OCI-LY7 (cell line): Measurements from ENCODE around the gene NEK4. TPM values are rescaled to one million over a fixed set of nuclear protein-coding genes. Genes with fewer than 3 reads are reported as not detected.

Experiments
- BruUV-seq: library from RNA; stranded (reverse); fragments of 400-500 nt; replicated peaks from 2 replicates; lab custom pipeline; 2021; lab: Mats Ljungman, UMichigan
- CTCF ChIA-PET: fragments of 300-600 bp; sonication (Branson Sonifier 250); formaldehyde crosslinking; loops from one replicate; lab custom pipeline; 2022; ENCODE audit warnings: antibody characterized with exemption; ENCODE audit not compliant: unreplicated experiment; lab: Charles Lee
- POLR2A ChIA-PET: fragments of 300-600 bp; sonication (Branson Sonifier 250); formaldehyde crosslinking; loops from one replicate; lab custom pipeline; 2022; ENCODE audit warnings: antibody characterized with exemption; lab: Charles Lee
- DNase-seq: peaks from one replicate; pipeline ENCODE4 v3.0.0-alpha.2; 2015; ENCODE audit warnings: low spot score
- H2AFZ ChIP-seq: fragments of 200-600 bp; sonication (generic), shearing (Covaris generic); 2 replicates; pipeline ENCODE4 v1.6.1; 2014; ENCODE audit warnings: mild to moderate bottlenecking, antibody characterized with exemption, low read length, moderate library complexity
- H3K27ac ChIP-seq: fragments of 200-600 bp; sonication (generic); 2 replicates; pipeline ENCODE4 v1.5.1; 2014; ENCODE audit warnings: mixed run types, low read depth, mild to moderate bottlenecking, moderate library complexity, low read length, inconsistent platforms; ENCODE audit not compliant: poor library complexity, severe bottlenecking
- H3K36me3 ChIP-seq: fragments of 200-600 bp; sonication (generic); 2 replicates; pipeline ENCODE4 v1.6.1; 2014; ENCODE audit warnings: mild to moderate bottlenecking, antibody characterized with exemption, low read length, moderate library complexity, mixed read lengths; ENCODE audit not compliant: insufficient read depth
- H3K4me1 ChIP-seq: fragments of 200-600 bp; sonication (generic); 2 replicates; pipeline ENCODE4 v1.5.1; 2014; ENCODE audit warnings: mild to moderate bottlenecking, low read length; ENCODE audit not compliant: insufficient read depth, poor library complexity, severe bottlenecking
- H3K4me2 ChIP-seq: fragments of 200-600 bp; sonication (generic); 2 replicates; pipeline ENCODE4 v1.6.1; 2014; ENCODE audit warnings: mild to moderate bottlenecking, low read length
- H3K4me3 ChIP-seq: fragments of 200-600 bp; sonication (generic); 2 replicates; pipeline ENCODE4 v1.5.1; 2014; ENCODE audit warnings: mild to moderate bottlenecking, low read depth, low read length; ENCODE audit not compliant: poor library complexity, severe bottlenecking
- H3K79me2 ChIP-seq: fragments of 200-600 bp; sonication (generic); 2 replicates; pipeline ENCODE4 v1.6.1; 2016; ENCODE audit warnings: low read depth, mild to moderate bottlenecking, low read length, moderate library complexity, mixed read lengths; ENCODE audit not compliant: insufficient read depth
- H3K9me2 ChIP-seq: fragments of 200-600 bp; sonication (generic); 2 replicates; pipeline ENCODE4 v1.6.1; 2016; ENCODE audit warnings: mild to moderate bottlenecking, low read length, mixed read lengths; ENCODE audit not compliant: insufficient read depth
- H3K9me3 ChIP-seq: fragments of 200-600 bp; sonication (generic); 2 replicates; pipeline ENCODE4 v1.6.1; 2014; ENCODE audit warnings: mild to moderate bottlenecking, mixed run types, low read length, mixed read lengths
- H4K20me1 ChIP-seq: fragments of 200-600 bp; sonication (generic); 2 replicates; pipeline ENCODE4 v1.6.1; 2014; ENCODE audit warnings: mild to moderate bottlenecking, antibody characterized with exemption, low read length, moderate library complexity, mixed read lengths; ENCODE audit not compliant: insufficient read depth
- CTCF ChIP-seq: fragments of 200-600 bp; sonication (generic); conservative IDR thresholded peaks from 2 replicates; pipeline ENCODE4 v1.5.1; 2014; ENCODE audit warnings: mild to moderate bottlenecking, antibody characterized with exemption, low read length, moderate library complexity, mixed read lengths
- EZH2phosphoT487 ChIP-seq: fragments of 200-600 bp; sonication (generic); IDR thresholded peaks from 2 replicates; pipeline ENCODE4 v1.6.1; 2018; ENCODE audit warnings: low read depth, borderline replicate concordance, mild to moderate bottlenecking, mixed run types, antibody characterized with exemption, low read length, moderate library complexity, mixed read lengths
- intact Hi-C: fragments of 100-400 bp; cut with micrococcal nuclease; formaldehyde crosslinking; loops from one replicate; pipeline ENCODE4 v1.10.0; 2022; ENCODE audit not compliant: unreplicated experiment
- total RNA-seq, 2 experiments: library from RNA; depleted of rRNA in 1 of 2; stranded (reverse); fragments of >200 nt in 1 of 2; shearing (Covaris generic) in 1 of 2; gene quantifications; 2 replicates each; pipeline ENCODE4 v1.2.3, GENCODE V29; 2014 to 2022

The NEK4 gene
- total RNA-seq, 2 experiments from 2014 or later = 27.5 to 38.6 TPM

- Histone ChIP-seq H3K27ac (no peak overlapping the region), H3K36me3 (no peaks in the 10 kb centered on the region), H3K4me2 (no peak overlapping the region), H2AFZ (no peak overlapping the region), H3K9me2 (no peaks in the 10 kb centered on the region), H3K4me3 (no peak overlapping the region), H3K4me1 (no peaks in the 10 kb centered on the region), H4K20me1 (no peaks in the 10 kb centered on the region), H3K79me2 (no peaks in the 10 kb centered on the region), H3K9me3 (no peaks in the 10 kb centered on the region)
- CTCF ChIA-PET = no interaction called here
- no TSS peak for BruUV-seq
- no peak for TF ChIP-seq EZH2phosphoT487
- TF ChIP-seq CTCF = no peak
- POLR2A ChIA-PET = interaction anchor here (0.6 kb wide), 1 partner anchor 185 kb away, joined by 5 read pairs; no protein-coding TSS in a partner anchor
- intact Hi-C loops = no loop called here
- no peak for DNase-seq
Measured at GRCh38 chr3:52789746-52790040, 19.0 kb upstream of the NEK4 start.

DNA sequence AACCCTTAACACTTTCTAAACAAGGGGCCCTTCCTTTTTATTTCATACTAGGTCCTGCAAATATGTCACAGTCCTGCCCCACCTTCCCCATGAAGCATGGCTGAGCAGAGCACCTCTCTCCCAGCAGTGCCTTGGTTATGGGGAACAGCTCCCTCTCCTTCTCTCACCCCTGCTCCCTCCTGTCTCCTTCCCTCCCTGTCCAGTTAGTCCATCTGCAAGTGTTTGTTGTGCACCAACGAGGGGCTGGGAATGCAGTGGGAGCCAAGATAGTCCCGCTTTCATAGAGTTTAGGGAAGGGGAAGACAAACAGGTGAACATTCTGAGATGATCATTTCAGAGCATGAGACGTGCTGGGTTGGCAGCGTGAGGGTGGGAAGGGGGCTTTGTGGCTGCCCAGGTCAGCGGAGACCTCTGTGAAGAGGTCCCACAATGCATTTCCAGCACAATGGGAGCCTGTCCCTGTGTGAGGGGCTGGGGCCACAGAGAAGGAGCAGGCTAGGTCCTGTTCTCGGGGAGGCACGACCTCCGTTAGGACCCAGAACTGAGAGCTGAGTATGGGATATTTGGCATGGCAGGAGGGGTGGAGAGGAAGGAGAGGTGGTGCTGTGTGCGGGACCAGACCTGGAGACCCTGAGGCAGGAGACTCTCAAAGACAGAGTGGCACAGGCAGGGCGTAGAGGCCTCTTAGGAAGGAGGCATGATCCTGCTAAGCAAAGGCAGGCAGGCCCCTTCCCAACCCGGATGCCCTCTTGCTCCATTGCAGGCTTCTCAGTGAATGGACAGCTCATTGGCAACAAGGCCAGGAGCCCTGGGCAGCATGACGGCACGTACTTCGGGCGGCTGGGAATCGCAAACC lies 18.4 kb upstream of the NEK4 start:
- Histone ChIP-seq H3K27ac (no peak overlapping the region), H3K36me3 (no peaks in the 10 kb centered on the region), H3K9me2 (no peaks in the 10 kb centered on the region), H3K79me2 (no peaks in the 10 kb centered on the region), H3K4me2 (no peak overlapping the region), H3K9me3 (no peaks in the 10 kb centered on the region), H3K4me1 (no peaks in the 10 kb centered on the region), H3K4me3 (no peak overlapping the region), H4K20me1 (no peaks in the 10 kb centered on the region), H2AFZ (no peak overlapping the region)
- intact Hi-C loops = no loop called here
- ChIA-PET CTCF (interaction anchor here (0.6 kb wide), 1 partner anchor 124 kb away, joined by 5 read pairs; no protein-coding TSS in a partner anchor), POLR2A (interaction anchor here (0.6 kb wide), 1 partner anchor 1537 kb away, joined by 3 read pairs; no protein-coding TSS in a partner anchor)
- no peak for DNase-seq
- no TSS peak for BruUV-seq
- no peak for TF ChIP-seq EZH2phosphoT487
- no peak for TF ChIP-seq CTCF
